Thoracic aorta (tissue), 2 donors: ENCODE data around the gene MMAB. TPM values are rescaled to one million over a fixed set of nuclear protein-coding genes. Genes with fewer than 3 reads are reported as not detected.

Experiments used
- ATAC-seq: fragments of 150-250 bp; one replicate; pipeline ENCODE4 v1.8.0; 2017; ENCODE audit warnings: low read depth; ENCODE audit not compliant: insufficient number of reproducible peaks, low FRiP score
- DNase-seq: peaks from one replicate; pipeline ENCODE4 v3.0.0-alpha.2; 2020; ENCODE audit warnings: low spot score
- H3K27ac ChIP-seq, 2 donors: fragments of 200-600 bp; sonication (generic); 1 replicate in 1 of 2; 2 replicates in 1 of 2; pipeline ENCODE4 v1.5.1; 2016; ENCODE audit warnings: mild to moderate bottlenecking in 2 of 2, moderate library complexity in 2 of 2
- H3K27me3 ChIP-seq: fragments of 200-600 bp; sonication (generic); replicated peaks from 2 replicates; pipeline ENCODE4 v1.6.0; 2016; ENCODE audit warnings: mild to moderate bottlenecking; ENCODE audit not compliant: insufficient read depth
- H3K36me3 ChIP-seq: fragments of 200-600 bp; sonication (generic); one replicate; pipeline ENCODE4 v1.5.1; 2016
- H3K4me1 ChIP-seq, 2 donors: fragments of 200-600 bp; sonication (generic); 1 replicate in 1 of 2; 2 replicates in 1 of 2; pipeline versions ENCODE4 v1.5.1 to v1.6.0; 2016; ENCODE audit warnings: low read depth in 2 of 2, mild to moderate bottlenecking in 1 of 2; ENCODE audit not compliant: control insufficient read depth in 1 of 2
- H3K4me3 ChIP-seq: fragments of 200-600 bp; sonication (generic); 2 replicates; pipeline ENCODE4 v1.5.1; 2016; ENCODE audit warnings: mild to moderate bottlenecking
- H3K9me3 ChIP-seq: fragments of 200-600 bp; sonication (generic); 2 replicates; pipeline ENCODE4 v1.5.1; 2016
- CTCF ChIP-seq: fragments of 200-600 bp; sonication (generic); IDR thresholded peaks from one replicate; pipeline ENCODE4 v1.5.1; 2019; ENCODE audit warnings: antibody characterized with exemption
- total RNA-seq, 2 donors: library from RNA; depleted of rRNA; stranded (reverse); fragments of >200 nt; gene quantifications; one replicate each; pipeline versions ENCODE4 v1.1.0 to v1.2.3, GENCODE V29; 2016

The MMAB gene
- total RNA-seq, 2 donors from 2014 or later = 18.7 to 32.4 TPM

- no peak overlapping the region for H3K4me3 ChIP-seq
- no peaks in the 10 kb centered on the region for H3K27me3 ChIP-seq
- no peak overlapping the region for H3K27ac ChIP-seq
- ATAC-seq (no peak), DNase-seq (no peak)
- no peak for TF ChIP-seq CTCF
- peaks cover 76% of the 10 kb centered on the region for H3K36me3 ChIP-seq
- no peaks in the 10 kb centered on the region for H3K4me1 ChIP-seq
- H3K9me3 ChIP-seq = no peaks in the 10 kb centered on the region
Observed at GRCh38 chr12:109504068-109504467, 69.2 kb downstream of the MMAB start.

Other genes starting within 250 kb of the MMAB start
- gene MYO1H, start 225.6 kb downstream of the MMAB start, total RNA-seq = not detected
- 100 to 1,000 TPM; 109 to 271 TPM for gene KCTD10, start 96.2 kb downstream of the MMAB start, total RNA-seq
- gene UBE3B, start 95.9 kb downstream of the MMAB start, total RNA-seq = 10 to 100 TPM; 41.4 to 75.3 TPM
- 10 to 100 TPM in 1 of 2 donors, 1 to 10 TPM in 1; 4.7 to 19.0 TPM for gene MVK, start 290 bp upstream of the MMAB start, total RNA-seq
- gene FAM222A, start 140.3 kb upstream of the MMAB start, total RNA-seq = 1 to 10 TPM in 1 of 2 donors, under 1 TPM in 1; 0.68 to 2.9 TPM